Measurements from ENCODE around the gene FOXO3. TPM values are rescaled to one million over a fixed set of nuclear protein-coding genes. Genes with fewer than 3 reads are reported as not detected.
A peak's percentile ranks its signal among the peaks of the same experiment; 100 is the strongest.

FOXO3 gene
- total and polyA plus RNA-seq, 2 of the 13 experiments (the other 11 are each of a cell fraction or from before 2014, with no cell fraction given), result 16.0 to 22.5 TPM

- TF ChIP-seq ZNF136 (CRISPR knock-in tag; IDR thresholded peaks at IDR 0.05; ENCODE audit: low read depth) (no peak), ZC3H13 (CRISPR knock-in tag; IDR thresholded peaks at IDR 0.05) (no peak), KAT8 (CRISPR knock-in tag; IDR thresholded peaks at IDR 0.05) (no peak), NBN (conservative IDR thresholded peaks at IDR 0.05) (no peak), ZNF574 (CRISPR knock-in tag; IDR thresholded peaks at IDR 0.05) (no peak), RARA (CRISPR knock-in tag; IDR thresholded peaks at IDR 0.05) (no peak), ONECUT2 (CRISPR knock-in tag; IDR thresholded peaks at IDR 0.05) (no peak), ZKSCAN5 (CRISPR knock-in tag; IDR thresholded peaks at IDR 0.05) (no peak), ZNF639 (CRISPR knock-in tag; conservative IDR thresholded peaks at IDR 0.05) (no peak), JUN (CRISPR knock-in tag; IDR thresholded peaks at IDR 0.05) (no peak), TEAD3 (CRISPR knock-in tag; optimal IDR thresholded peaks at IDR 0.05; ENCODE audit: borderline replicate concordance) (peak; percentile 87), ZGPAT (CRISPR knock-in tag; IDR thresholded peaks at IDR 0.05) (no peak), SP1 (IDR thresholded peaks at IDR 0.05) (no peak), SP1 (CRISPR knock-in tag; IDR thresholded peaks at IDR 0.05) (no peak), KAT2B (IDR thresholded peaks at IDR 0.05; ENCODE audit: borderline replicate concordance, low read depth, low read length) (no peak), BORCS8-MEF2B (CRISPR knock-in tag; IDR thresholded peaks at IDR 0.05) (no peak), ZBTB10 (CRISPR knock-in tag; IDR thresholded peaks at IDR 0.05; ENCODE audit: borderline replicate concordance) (no peak), KLF15 (CRISPR knock-in tag; IDR thresholded peaks at IDR 0.05; ENCODE audit: borderline replicate concordance) (no peak), FIP1L1 (IDR thresholded peaks at IDR 0.05; ENCODE audit: borderline replicate concordance, insufficient read depth, low read depth, low read length) (no peak), PATZ1 (CRISPR knock-in tag; IDR thresholded peaks at IDR 0.05) (peak; percentile 30; the same call in 1 of the 2 replicates), TBL1XR1 (IDR thresholded peaks at IDR 0.05; ENCODE audit: borderline replicate concordance, low read length, partially characterized antibody) (peak; percentile 19), NCOR1 (IDR thresholded peaks at IDR 0.05; ENCODE audit: borderline replicate concordance, low read length) (peak; percentile 67; the same call in 1 of the 2 replicates)
Observed at GRCh38 chr6:108728826-108729225, 168.1 kb downstream of the FOXO3 start (continued).
